Measurements from ENCODE around the gene CIDEC.
A peak's percentile ranks its signal among the peaks of the same experiment; 100 is the strongest.
"Not testable (repeated sequence)": the region's sequence is repeated elsewhere in the genome, so short reads cannot be mapped to it uniquely, and the experiment has no call there.

Gene CIDEC

GRCh38 chr3:9900965-9901415, 20.9 kb upstream of the CIDEC start:
- not testable (repeated sequence) for H3K4me1 ChIP-seq (ENCODE audit: control insufficient read depth, insufficient read depth, low read length); H3K27ac ChIP-seq (ENCODE audit: extremely low read depth, low read depth, low read length); H3K9me3 ChIP-seq (ENCODE audit: control insufficient read depth, insufficient read depth, low read depth, low read length); H3K4me3 ChIP-seq (ENCODE audit: low read depth, low read length); H3K36me3 ChIP-seq (ENCODE audit: control insufficient read depth in 2 of 2, insufficient read depth in 1 of 2, low read length in 2 of 2)
- CTCF ChIA-PET, result interaction anchor here (0.6 kb wide), 1 partner anchor 32 kb away, joined by 3 read pairs; no protein-coding TSS in a partner anchor
- POLR2A ChIA-PET, result interaction anchor here (0.6 kb wide), 1 partner anchor 1607 kb away, joined by 3 read pairs; no protein-coding TSS in a partner anchor

GRCh38 chr3:9899289-9899791, 19.3 kb upstream of the CIDEC start:
- POLR2A ChIA-PET, result no interaction called here

GRCh38 chr3:9898467-9899241, 18.6 kb upstream of the CIDEC start:
- H3K4me1 ChIP-seq (ENCODE audit: control insufficient read depth, insufficient read depth, low read length), result no peaks in the 10 kb centered on the region
- H3K36me3 ChIP-seq (ENCODE audit: control insufficient read depth in 2 of 2, insufficient read depth in 1 of 2, low read length in 2 of 2), result peaks cover 0 to 7% of the 10 kb centered on the region in 2 experiments; a peak in 1 of 3 replicates
- ChIA-PET CTCF (interaction anchor here (0.7 kb wide), 1 partner anchor 34 kb away, joined by 3 read pairs; no protein-coding TSS in a partner anchor), POLR2A (interaction anchor here (1.4 kb wide), 1 partner anchor 18 kb away, joined by 5 read pairs; the partner anchor contains the start of gene IL17RC)
- H3K4me3 ChIP-seq (ENCODE audit: low read depth, low read length), result no peak overlapping the region
- no peak overlapping the region for H3K27ac ChIP-seq (ENCODE audit: extremely low read depth, low read depth, low read length)
- no peaks in the 10 kb centered on the region for H3K9me3 ChIP-seq (ENCODE audit: control insufficient read depth, insufficient read depth, low read depth, low read length)
- TF ChIP-seq AEBP2 (tag by site-specific recombination; IDR thresholded peaks at IDR 0.05; ENCODE audit: borderline replicate concordance) (no peak), ZNF704 (tag by site-specific recombination; IDR thresholded peaks at IDR 0.05) (no peak), PATZ1 (tag by site-specific recombination; IDR thresholded peaks at IDR 0.05) (no peak), ZNF701 (tag by site-specific recombination; IDR thresholded peaks at IDR 0.05) (no peak), ZNF140 (tag by site-specific recombination; IDR thresholded peaks at IDR 0.05) (no peak), ZNF221 (tag by site-specific recombination; IDR thresholded peaks at IDR 0.05; ENCODE audit: borderline replicate concordance) (no peak)

More at GRCh38 chr3:9899289-9899791, 19.3 kb upstream of the CIDEC start:
- Histone ChIP-seq H3K9me3 (ENCODE audit: control insufficient read depth, insufficient read depth, low read depth, low read length) (no peaks in the 10 kb centered on the region), H3K4me1 (ENCODE audit: control insufficient read depth, insufficient read depth, low read length) (no peaks in the 10 kb centered on the region), H3K4me3 (ENCODE audit: low read depth, low read length) (no peak overlapping the region), H3K36me3 (ENCODE audit: control insufficient read depth in 2 of 2, insufficient read depth in 1 of 2, low read length in 2 of 2) (peaks cover 0 to 2% of the 10 kb centered on the region in 2 experiments; a peak in 1 of 3 replicates), H3K27ac (ENCODE audit: extremely low read depth, low read depth, low read length) (no peak overlapping the region)
- TF ChIP-seq ZNF664 (tag by site-specific recombination; IDR thresholded peaks at IDR 0.05), result no peak; the same call in 1 of the 2 replicates
- peak; percentile 54 for TF ChIP-seq OSR2 (tag by site-specific recombination; IDR thresholded peaks at IDR 0.05)
- peak; percentile 99 for TF ChIP-seq ZNF366 (tag by site-specific recombination; conservative IDR thresholded peaks at IDR 0.05)
- TF ChIP-seq IKZF3 (tag by site-specific recombination; IDR thresholded peaks at IDR 0.05), result peak; percentile 60; the same call in 1 of the 2 replicates
- TF ChIP-seq ZNF169 (tag by site-specific recombination; IDR thresholded peaks at IDR 0.05), result no peak
- peak; percentile 91 for TF ChIP-seq WT1 (tag by site-specific recombination; IDR thresholded peaks at IDR 0.05)
- TF ChIP-seq ZNF398 (tag by site-specific recombination; IDR thresholded peaks at IDR 0.05), result peak; percentile 53; the same call in 1 of the 2 replicates
- TF ChIP-seq PRDM1 (tag by site-specific recombination; IDR thresholded peaks at IDR 0.05), result peak; percentile 88
- TF ChIP-seq ZNF211 (tag by site-specific recombination; IDR thresholded peaks at IDR 0.05; ENCODE audit: low read depth), result no peak
- no peak for TF ChIP-seq ZBTB10 (tag by site-specific recombination; IDR thresholded peaks at IDR 0.05)
- CTCF ChIA-PET, result no interaction called here
